GM12892 (cell line): ENCODE results near the gene MAP4K1.
"Not testable (repeated sequence)": the region's sequence is repeated elsewhere in the genome, so short reads cannot be mapped to it uniquely, and the experiment has no call there.

Experiments used
- DNase-seq: peaks from one replicate; pipeline ENCODE4 v3.0.0; 2011; ENCODE audit not compliant: insufficient read length
- FAIRE-seq: peaks from 2 replicates; lab custom pipeline; 2011; peaks lifted over from hg19 to GRCh38; lab: Jason Lieb, UNC
- POLR2A ChIP-seq: IDR thresholded peaks from 2 replicates; pipeline ENCODE4 v1.6.1; 2011; ENCODE audit warnings: low read depth, low read length, control low read depth
- POLR2AphosphoS5 ChIP-seq: IDR thresholded peaks from 2 replicates; pipeline ENCODE4 v1.6.1; 2011; ENCODE audit warnings: low read depth, low read length, control low read depth
- TAF1 ChIP-seq: IDR thresholded peaks from 2 replicates; pipeline ENCODE4 v1.6.1; 2011; ENCODE audit warnings: low read depth, mild to moderate bottlenecking, control low read depth, low read length, borderline replicate concordance

Gene MAP4K1

DNA sequence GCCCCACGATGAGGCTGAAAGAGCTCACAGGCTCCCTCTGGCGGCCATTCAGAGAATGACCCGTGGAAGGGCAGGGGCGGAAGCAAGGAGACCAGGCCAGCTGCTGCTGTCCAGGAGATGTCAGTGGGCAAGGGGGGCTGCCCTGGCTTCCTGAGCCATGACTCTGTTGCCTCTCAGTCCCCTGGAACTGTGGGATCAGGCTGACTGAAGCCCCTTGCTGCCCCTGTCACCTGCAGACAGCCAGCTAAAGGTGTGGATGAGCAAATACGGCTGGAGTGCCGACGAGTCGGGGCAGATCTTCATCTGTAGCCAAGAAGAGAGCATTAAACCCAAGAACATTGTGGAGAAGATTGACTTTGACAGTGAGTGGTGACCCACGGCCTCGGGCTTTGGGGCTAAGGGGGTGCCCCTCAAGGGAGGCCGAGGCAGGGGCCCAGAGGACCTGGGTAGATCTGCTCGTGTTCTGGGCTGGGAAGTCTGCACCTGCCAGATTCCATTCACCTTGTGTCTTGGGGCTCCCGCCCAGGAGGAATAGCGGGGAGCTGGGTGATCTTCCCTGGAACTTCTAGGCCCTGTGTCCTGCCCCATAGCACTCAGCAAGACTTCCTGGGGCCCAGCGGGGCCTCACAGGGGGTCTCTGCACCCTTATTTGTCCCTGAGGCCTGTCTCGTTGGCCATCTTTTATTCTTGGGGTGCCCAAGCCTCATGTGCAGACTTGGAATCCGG is 17.2 kb upstream of the MAP4K1 start:
- peak; percentile 65 for DNase-seq
- peak; percentile 27 for FAIRE-seq
- TF ChIP-seq POLR2A (no peak), TAF1 (no peak), POLR2AphosphoS5 (peak; percentile 48; the same call in 1 of the 2 replicates)

GRCh38 chr19:38632476-38633213 is 14.9 kb upstream of the MAP4K1 start:
- FAIRE-seq (no peak), DNase-seq (no peak)
- TF ChIP-seq TAF1, result no peak
- 0 out of 2 replicates have a peak, but pooled peaks have one; percentile 22 for TF ChIP-seq POLR2AphosphoS5
- peak; percentile 53 for TF ChIP-seq POLR2A

- FAIRE-seq, DNase-seq: not testable (repeated sequence)
These were observed 14.2 kb upstream of the MAP4K1 start for GRCh38 chr19:38631811-38632475.

DNA sequence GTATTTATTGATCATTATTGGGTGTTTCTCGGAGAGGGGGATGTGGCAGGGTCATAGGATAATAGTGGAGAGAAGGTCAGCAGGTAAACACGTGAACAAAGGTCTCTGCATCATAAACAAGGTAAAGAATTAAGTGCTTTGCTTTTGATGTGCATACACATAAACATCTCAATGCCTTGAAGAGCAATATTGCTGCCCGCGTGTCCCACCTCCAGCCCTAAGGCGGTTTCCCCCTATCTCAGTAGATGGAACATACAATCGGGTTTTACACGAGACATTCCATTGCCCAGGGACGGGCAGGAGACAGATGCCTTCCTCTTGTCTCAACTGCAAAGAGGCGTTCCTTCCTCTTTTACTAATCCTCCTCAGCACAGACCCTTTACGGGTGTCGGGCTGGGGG is 13.5 kb upstream of the MAP4K1 start:
- not testable (repeated sequence) for FAIRE-seq, DNase-seq

DNA sequence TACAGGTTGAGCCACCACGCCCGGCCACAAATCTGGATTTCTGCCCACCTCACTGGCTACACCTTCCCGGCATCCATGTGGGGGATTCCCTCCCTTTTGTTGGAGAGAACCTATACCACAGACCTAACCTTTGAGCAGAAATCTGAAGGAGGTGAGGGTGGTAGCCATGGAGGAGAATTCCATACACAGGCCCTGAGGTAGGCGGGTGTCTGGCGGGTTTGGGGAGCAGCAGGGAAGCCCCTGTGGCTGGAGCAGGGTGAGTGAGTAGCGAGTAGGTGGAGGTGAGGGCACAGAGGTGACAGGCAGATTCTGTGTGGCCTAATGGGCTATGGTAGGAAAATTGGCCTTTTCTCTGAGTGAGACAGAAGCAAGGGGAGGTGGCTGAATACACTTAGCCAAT is 11.8 kb upstream of the MAP4K1 start:
- FAIRE-seq (no peak), DNase-seq (no peak)
- TF ChIP-seq POLR2AphosphoS5, result no peak
- no peak for TF ChIP-seq POLR2A
- TF ChIP-seq TAF1, result no peak

DNA sequence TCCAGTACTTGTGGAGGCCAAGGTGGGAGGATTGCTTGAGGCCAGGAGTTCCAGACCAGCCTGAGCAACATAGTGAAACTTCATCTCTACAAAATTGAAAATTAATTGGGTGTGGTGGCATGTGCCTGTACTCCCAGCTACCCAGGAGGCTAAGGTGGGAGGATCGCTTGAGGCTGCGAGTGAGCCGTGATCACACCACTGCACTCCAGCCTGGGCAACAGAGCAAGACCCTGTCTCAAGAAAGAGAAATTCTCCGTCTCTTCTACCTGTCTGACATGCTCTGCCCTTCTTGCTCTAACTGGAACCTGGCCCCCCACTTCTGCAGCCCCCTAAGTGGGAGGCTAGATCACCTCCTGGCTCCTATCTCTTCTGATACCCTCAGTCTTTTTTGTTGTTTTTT is 8.6 kb upstream of the MAP4K1 start:
- FAIRE-seq (no peak), DNase-seq (no peak)
- no peak for TF ChIP-seq POLR2A
- TF ChIP-seq TAF1, result no peak
- TF ChIP-seq POLR2AphosphoS5, result no peak

GRCh38 chr19:38624822-38625221 is 7.1 kb upstream of the MAP4K1 start:
- DNase-seq (no peak), FAIRE-seq (no peak)
- TF ChIP-seq POLR2AphosphoS5 (no peak), TAF1 (no peak), POLR2A (no peak)

DNA sequence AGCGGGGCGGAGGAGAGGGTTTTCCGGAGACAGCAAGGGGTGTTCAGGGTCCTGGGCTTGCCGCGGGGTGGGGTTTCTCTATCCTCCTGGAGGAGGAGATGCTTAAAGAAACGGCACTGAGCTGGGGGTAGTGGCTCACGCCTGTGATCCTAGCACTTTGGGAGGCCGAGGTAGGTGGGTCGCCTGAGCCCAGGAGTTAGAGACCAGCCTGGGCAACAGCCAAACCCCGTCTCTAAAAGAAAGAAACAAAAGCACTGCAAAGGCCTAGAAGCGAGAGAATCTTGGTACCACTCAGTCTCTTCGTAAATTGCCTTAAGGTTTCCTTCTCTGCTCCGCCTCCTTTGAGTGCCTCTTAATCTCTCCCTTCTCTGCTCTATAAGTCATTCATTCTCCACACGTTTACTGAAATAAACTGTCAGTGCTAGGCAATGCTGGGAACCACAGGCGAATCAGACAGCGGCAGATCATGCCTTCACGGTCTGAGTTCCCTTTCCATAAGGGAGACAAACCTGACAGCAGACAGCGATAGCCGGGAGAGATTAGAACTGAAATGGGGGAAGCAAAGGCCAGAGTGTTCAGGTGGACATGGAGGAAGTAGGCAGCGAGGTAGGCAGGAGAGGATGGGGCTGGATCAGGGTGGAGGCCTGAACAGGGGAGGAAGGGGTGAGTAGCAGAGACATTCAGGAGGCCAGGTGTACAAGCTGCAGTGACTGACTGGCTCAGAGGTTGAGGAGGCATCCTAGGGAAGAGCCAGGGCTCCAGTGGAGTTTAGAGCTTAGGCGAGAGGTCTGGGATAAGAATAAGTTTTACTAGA is 1.8 kb upstream of the MAP4K1 start:
- no peak for DNase-seq
- peak; percentile 9 for FAIRE-seq
- TF ChIP-seq POLR2AphosphoS5, result no peak; the same call in 1 of the 2 replicates
- TF ChIP-seq TAF1, result no peak
- TF ChIP-seq POLR2A, result no peak

- FAIRE-seq, result peak; percentile 99
- DNase-seq, result peak; percentile 87
- TF ChIP-seq POLR2AphosphoS5 (peak; percentile 97), POLR2A (peak; percentile 97), TAF1 (peak; percentile 43; the same call in 1 of the 2 replicates)
These were observed 1.0 kb upstream of the MAP4K1 start, which contains the start of gene EIF3K for GRCh38 chr19:38618590-38619360. Gene EIF3K, plus strand, starts transcription at chr19:38619188. Its CDS starts 81 bp downstream, at chr19:38619269.

- TF ChIP-seq TAF1 (no peak), POLR2AphosphoS5 (no peak), POLR2A (no peak)
- FAIRE-seq, result peak; percentile 67
- no peak for DNase-seq
These were observed 430 bp downstream of the MAP4K1 start for GRCh38 chr19:38617283-38617763.

DNA sequence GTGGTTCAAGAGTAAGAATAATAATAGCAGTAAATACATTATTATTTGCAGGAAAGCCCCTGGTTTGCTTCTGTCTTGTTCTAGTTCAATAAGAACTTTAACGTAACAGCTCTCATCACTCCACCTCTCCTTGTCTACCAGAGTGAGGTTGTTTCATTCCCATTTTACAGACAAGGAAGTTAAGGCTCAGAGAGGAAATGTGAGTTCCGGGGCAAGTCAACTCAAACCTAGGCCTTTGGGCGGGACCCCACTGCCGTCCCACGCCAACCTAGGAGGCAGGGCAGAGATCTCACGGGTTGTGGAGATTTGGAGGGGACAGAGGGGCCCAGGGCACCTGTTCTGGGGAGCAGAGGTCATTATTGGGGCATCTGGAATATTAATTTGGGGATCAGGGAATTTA is 1.5 kb downstream of the MAP4K1 start:
- DNase-seq, result no peak
- peak; percentile 36 for FAIRE-seq
- TF ChIP-seq POLR2A (peak; percentile 41; the same call in 1 of the 2 replicates), POLR2AphosphoS5 (no peak)
